RWPE2 (cell line): ENCODE measurements around the gene SLC26A6.

Source experiments
- ATAC-seq: fragments of 200-7000 bp; cut with Tn5 transposase; 3 replicates; pipeline ENCODE4 v1.9.1; 2021; ENCODE audit warnings: low read depth
- DNase-seq: peaks from one replicate; pipeline ENCODE4 v3.0.0-alpha.2; 2020; ENCODE audit warnings: low spot score
- H3K27ac ChIP-seq: fragments of 450-650 bp; 2 replicates; pipeline ENCODE4 v1.5.1; 2017; ENCODE audit warnings: mild to moderate bottlenecking; ENCODE audit not compliant: poor library complexity, severe bottlenecking
- H3K27me3 ChIP-seq: fragments of 250-450 bp; sonication (Bioruptor Pico); 2 replicates; pipeline ENCODE4 v1.5.1; 2021; ENCODE audit warnings: mild to moderate bottlenecking, moderate library complexity; ENCODE audit not compliant: insufficient read depth, poor library complexity, severe bottlenecking
- H3K36me3 ChIP-seq: fragments of 250-450 bp; sonication (Bioruptor Pico); 2 replicates; pipeline ENCODE4 v1.5.1; 2020; ENCODE audit warnings: low read depth, mild to moderate bottlenecking, moderate library complexity
- H3K4me1 ChIP-seq: fragments of 250-450 bp; sonication (Bioruptor Pico); 2 replicates; pipeline ENCODE4 v1.5.1; 2021; ENCODE audit warnings: mild to moderate bottlenecking, moderate library complexity; ENCODE audit not compliant: insufficient read depth, poor library complexity, severe bottlenecking
- H3K4me3 ChIP-seq: fragments of 250-450 bp; sonication (Bioruptor Pico); 2 replicates; pipeline ENCODE4 v1.5.1; 2021; ENCODE audit warnings: mild to moderate bottlenecking, moderate library complexity; ENCODE audit not compliant: severe bottlenecking
- H3K9me3 ChIP-seq: fragments of 250-450 bp; sonication (Bioruptor Pico); 2 replicates; pipeline ENCODE4 v1.5.1; 2021; ENCODE audit warnings: mild to moderate bottlenecking, moderate library complexity; ENCODE audit not compliant: severe bottlenecking
- CTCF ChIP-seq: fragments of 450-650 bp; IDR thresholded peaks from one replicate; pipeline ENCODE4 v1.5.1; 2017; ENCODE audit warnings: mild to moderate bottlenecking, moderate library complexity; ENCODE audit not compliant: poor library complexity, severe bottlenecking

The SLC26A6 gene

GRCh38 chr3:48635222-48636021, at the start of gene SLC26A6:
SLC26A6 (minus strand) TSS chr3:48635461; CDS start chr3:48635393, 68 bp downstream.
- Histone ChIP-seq H3K27me3 (no peaks in the 10 kb centered on the region), H3K27ac (peak within 1 kb of the TSS; percentile 73), H3K4me3 (peak within 1 kb of the TSS; percentile 81), H3K4me1 (peaks cover 10% of the 10 kb centered on the region), H3K36me3 (peaks cover 40% of the 10 kb centered on the region), H3K9me3 (no peaks in the 10 kb centered on the region)
- peak; percentile 58 for TF ChIP-seq CTCF
- DNase-seq (peak; percentile 96), ATAC-seq (peak; percentile 93)

- peak overlapping the region; percentile 70 for H3K27ac ChIP-seq
- DNase-seq = no peak
- no peak for ATAC-seq
- TF ChIP-seq CTCF = no peak
- H3K9me3 ChIP-seq = no peaks in the 10 kb centered on the region
- no peaks in the 10 kb centered on the region for H3K27me3 ChIP-seq
- peaks cover 67% of the 10 kb centered on the region for H3K36me3 ChIP-seq
- peak overlapping the region; percentile 100 for H3K4me3 ChIP-seq
- peaks cover 17% of the 10 kb centered on the region for H3K4me1 ChIP-seq
These were observed 49.4 kb upstream of the SLC26A6 start for GRCh38 chr3:48684480-48685143.

- peaks cover 67% of the 10 kb centered on the region for H3K36me3 ChIP-seq
- ATAC-seq = no peak
- no peaks in the 10 kb centered on the region for H3K27me3 ChIP-seq
- peak overlapping the region; percentile 70 for H3K27ac ChIP-seq
- H3K4me1 ChIP-seq = peaks cover 17% of the 10 kb centered on the region
- DNase-seq = no peak
- no peak overlapping the region for H3K4me3 ChIP-seq
- TF ChIP-seq CTCF = no peak
- no peaks in the 10 kb centered on the region for H3K9me3 ChIP-seq
These were observed 48.7 kb upstream of the SLC26A6 start for GRCh38 chr3:48684054-48684349.

- H3K27ac ChIP-seq = no peak overlapping the region
- H3K9me3 ChIP-seq = no peaks in the 10 kb centered on the region
- DNase-seq (no peak), ATAC-seq (no peak)
- H3K4me1 ChIP-seq = peaks cover 17% of the 10 kb centered on the region
- H3K36me3 ChIP-seq = peaks cover 67% of the 10 kb centered on the region
- no peak for TF ChIP-seq CTCF
- H3K4me3 ChIP-seq = no peak overlapping the region
- no peaks in the 10 kb centered on the region for H3K27me3 ChIP-seq
These were observed 47.5 kb upstream of the SLC26A6 start for GRCh38 chr3:48682786-48683185.
